ENCODE results near the gene AGBL1. TPM values are rescaled to one million over a fixed set of nuclear protein-coding genes. Genes with fewer than 3 reads are reported as not detected.

AGBL1 gene
- polyA plus RNA-seq, 2 of the 4 experiments (the other 2 are of a cell fraction): not detected

DNA sequence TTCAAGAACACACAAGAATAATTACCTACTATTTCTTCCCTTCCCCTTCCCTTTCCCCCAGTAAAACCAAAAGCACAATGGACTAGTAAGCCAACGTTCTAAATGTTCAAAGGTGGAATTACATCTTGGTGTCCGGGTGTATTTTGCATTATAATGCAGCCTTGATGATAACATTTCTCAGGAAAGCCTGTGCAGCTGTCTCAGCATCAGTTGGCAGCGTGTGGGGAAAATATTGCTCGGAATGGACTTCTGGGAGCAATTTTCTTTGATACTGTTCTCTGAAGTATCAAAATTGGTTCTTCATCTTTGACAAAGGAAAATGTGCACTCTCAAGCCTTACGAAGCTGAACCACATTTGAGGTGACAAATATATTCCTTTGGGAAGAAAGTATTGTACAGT, 198.9 kb downstream of the AGBL1 start (continued):
- no peak for TF ChIP-seq CTCF (IDR thresholded peaks at IDR 0.05)
- TF ChIP-seq EP300 (IDR thresholded peaks at IDR 0.05): no peak
- TF ChIP-seq TP53 (CRISPR knock-in tag; IDR thresholded peaks at IDR 0.05): no peak
- TF ChIP-seq FOSL2 (IDR thresholded peaks at IDR 0.05): no peak
- TF ChIP-seq FOSL2 (CRISPR knock-in tag; IDR thresholded peaks at IDR 0.05): no peak
- no peak for TF ChIP-seq POLR2A (IDR thresholded peaks at IDR 0.05; ENCODE audit: low read length)

DNA sequence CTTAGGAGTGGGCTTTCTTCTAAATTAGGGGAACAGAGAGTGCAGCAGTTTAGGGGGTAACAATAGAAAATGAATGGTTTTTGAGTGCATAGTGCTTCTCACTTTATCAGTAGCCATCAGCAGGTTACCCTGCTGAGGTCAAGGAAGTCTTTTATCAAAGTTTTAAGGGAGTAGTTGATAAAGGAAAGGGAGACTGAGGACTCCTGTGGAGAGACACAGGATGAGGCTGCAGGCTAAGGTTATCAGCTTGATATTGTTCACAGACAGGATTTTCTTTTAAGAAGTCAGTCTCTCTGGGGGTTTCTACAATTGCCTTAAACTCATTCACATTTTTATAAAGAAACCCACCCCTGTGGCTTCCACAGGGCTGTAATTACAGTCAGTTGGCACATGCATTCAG, 205.0 kb downstream of the AGBL1 start:
- ATAC-seq (no peak), FAIRE-seq (no peak), DNase-seq (ENCODE audit: low read depth in 1 of 2, low spot score in 1 of 2) (no peak)
- H3K4me1 ChIP-seq: no peaks in the 10 kb centered on the region
- H3K27ac ChIP-seq: no peak overlapping the region
- H3K4me2 ChIP-seq: no peak overlapping the region
- no peak for TF ChIP-seq USF2 (IDR thresholded peaks at IDR 0.05)
- TF ChIP-seq NPAS2 (CRISPR knock-in tag; IDR thresholded peaks at IDR 0.05; ENCODE audit: borderline replicate concordance): no peak
- TF ChIP-seq HMGXB4 (CRISPR knock-in tag; IDR thresholded peaks at IDR 0.05; ENCODE audit: borderline replicate concordance): no peak
- TF ChIP-seq, protein P1, sequence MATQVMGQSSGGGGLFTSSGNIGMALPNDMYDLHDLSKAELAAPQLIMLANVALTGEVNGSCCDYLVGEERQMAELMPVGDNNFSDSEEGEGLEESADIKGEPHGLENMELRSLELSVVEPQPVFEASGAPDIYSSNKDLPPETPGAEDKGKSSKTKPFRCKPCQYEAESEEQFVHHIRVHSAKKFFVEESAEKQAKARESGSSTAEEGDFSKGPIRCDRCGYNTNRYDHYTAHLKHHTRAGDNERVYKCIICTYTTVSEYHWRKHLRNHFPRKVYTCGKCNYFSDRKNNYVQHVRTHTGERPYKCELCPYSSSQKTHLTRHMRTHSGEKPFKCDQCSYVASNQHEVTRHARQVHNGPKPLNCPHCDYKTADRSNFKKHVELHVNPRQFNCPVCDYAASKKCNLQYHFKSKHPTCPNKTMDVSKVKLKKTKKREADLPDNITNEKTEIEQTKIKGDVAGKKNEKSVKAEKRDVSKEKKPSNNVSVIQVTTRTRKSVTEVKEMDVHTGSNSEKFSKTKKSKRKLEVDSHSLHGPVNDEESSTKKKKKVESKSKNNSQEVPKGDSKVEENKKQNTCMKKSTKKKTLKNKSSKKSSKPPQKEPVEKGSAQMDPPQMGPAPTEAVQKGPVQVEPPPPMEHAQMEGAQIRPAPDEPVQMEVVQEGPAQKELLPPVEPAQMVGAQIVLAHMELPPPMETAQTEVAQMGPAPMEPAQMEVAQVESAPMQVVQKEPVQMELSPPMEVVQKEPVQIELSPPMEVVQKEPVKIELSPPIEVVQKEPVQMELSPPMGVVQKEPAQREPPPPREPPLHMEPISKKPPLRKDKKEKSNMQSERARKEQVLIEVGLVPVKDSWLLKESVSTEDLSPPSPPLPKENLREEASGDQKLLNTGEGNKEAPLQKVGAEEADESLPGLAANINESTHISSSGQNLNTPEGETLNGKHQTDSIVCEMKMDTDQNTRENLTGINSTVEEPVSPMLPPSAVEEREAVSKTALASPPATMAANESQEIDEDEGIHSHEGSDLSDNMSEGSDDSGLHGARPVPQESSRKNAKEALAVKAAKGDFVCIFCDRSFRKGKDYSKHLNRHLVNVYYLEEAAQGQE (IDR thresholded peaks at IDR 0.05): no peak
- no peak for TF ChIP-seq KDM1A (IDR thresholded peaks at IDR 0.05; ENCODE audit: low read depth)
- H3K4me3 ChIP-seq: no peak overlapping the region
- no peaks in the 10 kb centered on the region for H3K9me3 ChIP-seq
- ChIA-PET CTCF (no interaction called here), POLR2A (no interaction called here)

DNA sequence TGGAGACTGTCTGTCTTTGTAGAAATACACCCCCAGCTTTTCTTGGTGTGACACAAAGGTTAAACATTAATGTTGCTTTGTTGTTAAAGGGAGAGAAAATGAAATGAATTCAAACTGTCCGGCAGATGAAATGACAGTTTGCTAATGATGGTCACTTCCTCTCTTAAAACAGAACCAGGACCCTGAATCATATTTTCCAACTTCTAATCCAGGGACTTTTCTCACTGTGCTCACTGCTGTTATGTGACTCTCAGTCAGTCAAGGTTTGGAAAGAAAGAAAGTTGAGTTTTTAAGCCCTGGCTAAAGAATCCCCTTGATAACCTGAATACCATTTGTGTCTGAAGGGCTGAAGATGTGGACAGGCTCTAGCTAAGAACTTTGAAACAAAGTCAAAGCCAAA, 215.8 kb downstream of the AGBL1 start:
- DNase-seq (ENCODE audit: low read depth in 1 of 2, low spot score in 1 of 2): no peak
- POLR2A ChIA-PET: no interaction called here
- 0 out of 3 replicates have a peak, but pooled peaks cover 3% of the 10 kb centered on the region for H3K9me3 ChIP-seq
- 44% methylated on average over 1 of the region's 1 CpG for WGBS (ENCODE audit: missing lambda C conversion rate)
- CTCF ChIA-PET: no interaction called here
- no peak overlapping the region for H3K27ac ChIP-seq
- no peak overlapping the region for H3K4me2 ChIP-seq
- peak; percentile 39 for FAIRE-seq
- H3K4me1 ChIP-seq: no peaks in the 10 kb centered on the region
- ATAC-seq: no peak
- no peak overlapping the region for H3K4me3 ChIP-seq
- TF ChIP-seq ZNF302 (CRISPR knock-in tag; IDR thresholded peaks at IDR 0.05) (no peak), HEYL (CRISPR knock-in tag; IDR thresholded peaks at IDR 0.05) (no peak), NR3C1 (IDR thresholded peaks at IDR 0.05) (no peak), HOXB5 (CRISPR knock-in tag; IDR thresholded peaks at IDR 0.05) (no peak), KDM1A (IDR thresholded peaks at IDR 0.05; ENCODE audit: low read depth) (no peak), BHLHE40 (IDR thresholded peaks at IDR 0.05; ENCODE audit: low read depth, low read length) (no peak), ZFP36 (IDR thresholded peaks at IDR 0.05; ENCODE audit: borderline replicate concordance, partially characterized antibody) (no peak), CEBPB (IDR thresholded peaks at IDR 0.05) (no peak), EHMT2 (IDR thresholded peaks at IDR 0.05; ENCODE audit: low read depth) (no peak), ESRRA (IDR thresholded peaks at IDR 0.05; ENCODE audit: borderline replicate concordance, low read length) (no peak), RNF2 (IDR thresholded peaks at IDR 0.05; ENCODE audit: borderline replicate concordance, low read depth) (no peak), HMGXB4 (CRISPR knock-in tag; IDR thresholded peaks at IDR 0.05; ENCODE audit: borderline replicate concordance) (no peak), TFCP2L1 (CRISPR knock-in tag; IDR thresholded peaks at IDR 0.05) (no peak)
- TF ChIP-seq, protein P1 (IDR thresholded peaks at IDR 0.05): no peak

All from A549 (cell line).